IPS-NIHi11 (cell line): ENCODE results near the gene TNXB.
"Not testable (repeated sequence)": the region's sequence is repeated elsewhere in the genome, so short reads cannot be mapped to it uniquely, and the experiment has no call there.

Experiments
- DNase-seq: peaks from one replicate; pipeline ENCODE4 v3.0.0; 2012; ENCODE audit warnings: mixed read lengths, low spot score

Gene TNXB

GRCh38 chr6:32083812-32084768 lies 25.0 kb downstream of the TNXB start:
- DNase-seq = no peak

- no peak for DNase-seq
These were observed 26.2 kb downstream of the TNXB start for GRCh38 chr6:32082935-32083334.

GRCh38 chr6:32082478-32082877 lies 26.7 kb downstream of the TNXB start:
- no peak for DNase-seq

- no peak for DNase-seq
These were observed 27.8 kb downstream of the TNXB start for GRCh38 chr6:32081168-32081990.

GRCh38 chr6:32079566-32080290 lies 29.4 kb downstream of the TNXB start:
- DNase-seq = no peak

GRCh38 chr6:32076321-32076809 lies 32.8 kb downstream of the TNXB start:
- DNase-seq = no peak

GRCh38 chr6:32075781-32076180 lies 33.4 kb downstream of the TNXB start:
- DNase-seq = no peak

GRCh38 chr6:32074996-32075532 lies 34.1 kb downstream of the TNXB start:
- no peak for DNase-seq

- DNase-seq = no peak
These were observed 35.5 kb downstream of the TNXB start for GRCh38 chr6:32073613-32074012.

GRCh38 chr6:32073101-32073500 lies 36.0 kb downstream of the TNXB start:
- no peak for DNase-seq

- DNase-seq = no peak
These were observed 38.2 kb downstream of the TNXB start for GRCh38 chr6:32070814-32071543.

GRCh38 chr6:32069878-32070515 lies 39.1 kb downstream of the TNXB start:
- DNase-seq = no peak

GRCh38 chr6:32069460-32069859 lies 39.7 kb downstream of the TNXB start:
- no peak for DNase-seq

- DNase-seq = no peak
These were observed 40.3 kb downstream of the TNXB start for GRCh38 chr6:32068867-32069266.

GRCh38 chr6:32068315-32068714 lies 40.8 kb downstream of the TNXB start:
- not testable (repeated sequence) for DNase-seq

- not testable (repeated sequence) for DNase-seq
These were observed 41.6 kb downstream of the TNXB start for GRCh38 chr6:32067521-32067920.

GRCh38 chr6:32064706-32065105 lies 44.4 kb downstream of the TNXB start:
- DNase-seq = no peak

GRCh38 chr6:32060966-32061655 lies 48.0 kb downstream of the TNXB start:
- DNase-seq = no peak

- DNase-seq = no peak
These were observed 50.6 kb downstream of the TNXB start for GRCh38 chr6:32058511-32058963.

- no peak for DNase-seq
These were observed 51.2 kb downstream of the TNXB start for GRCh38 chr6:32057966-32058365.
